Fibroblast of peridontal ligament (primary cell): ENCODE data around the gene FGF14.

ENCODE experiments used
- DNase-seq: peaks from one replicate; pipeline ENCODE4 v3.0.0-alpha.2; 2010; ENCODE audit errors: extremely low read depth

Gene FGF14

DNA sequence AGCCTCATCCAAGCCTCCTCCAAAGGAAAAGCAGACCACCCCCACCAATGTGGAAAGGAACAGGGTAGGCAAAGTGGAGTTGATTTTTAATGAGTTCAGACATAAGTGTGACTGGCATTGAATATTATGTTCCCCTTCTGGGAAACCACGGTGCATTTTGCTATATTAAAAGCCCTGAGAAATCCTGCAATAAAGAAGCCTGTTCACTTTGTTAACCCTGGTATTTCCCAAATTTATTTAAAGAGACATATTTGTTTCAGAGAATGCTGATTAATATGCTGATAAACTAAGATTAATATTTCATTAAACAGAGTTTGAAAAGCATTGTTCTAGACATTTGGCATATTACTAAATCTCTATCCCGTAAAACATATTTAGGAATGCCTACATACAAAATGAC is 151.4 kb downstream of the FGF14 start:
- DNase-seq: no peak

GRCh38 chr13:102244607-102245227 is 157.1 kb downstream of the FGF14 start:
- DNase-seq: no peak

- no peak for DNase-seq
Measured at GRCh38 chr13:102240110-102240509, 161.7 kb downstream of the FGF14 start.

- DNase-seq: no peak
Measured at GRCh38 chr13:102237230-102237629, 164.6 kb downstream of the FGF14 start.

- no peak for DNase-seq
Measured at GRCh38 chr13:102236830-102237229, 165.0 kb downstream of the FGF14 start.

- DNase-seq: no peak
Measured at GRCh38 chr13:102236341-102236740, 165.5 kb downstream of the FGF14 start.

- no peak for DNase-seq
Measured at GRCh38 chr13:102235689-102236088, 166.2 kb downstream of the FGF14 start.

- DNase-seq: no peak
Measured at GRCh38 chr13:102234618-102235017, 167.2 kb downstream of the FGF14 start.

DNA sequence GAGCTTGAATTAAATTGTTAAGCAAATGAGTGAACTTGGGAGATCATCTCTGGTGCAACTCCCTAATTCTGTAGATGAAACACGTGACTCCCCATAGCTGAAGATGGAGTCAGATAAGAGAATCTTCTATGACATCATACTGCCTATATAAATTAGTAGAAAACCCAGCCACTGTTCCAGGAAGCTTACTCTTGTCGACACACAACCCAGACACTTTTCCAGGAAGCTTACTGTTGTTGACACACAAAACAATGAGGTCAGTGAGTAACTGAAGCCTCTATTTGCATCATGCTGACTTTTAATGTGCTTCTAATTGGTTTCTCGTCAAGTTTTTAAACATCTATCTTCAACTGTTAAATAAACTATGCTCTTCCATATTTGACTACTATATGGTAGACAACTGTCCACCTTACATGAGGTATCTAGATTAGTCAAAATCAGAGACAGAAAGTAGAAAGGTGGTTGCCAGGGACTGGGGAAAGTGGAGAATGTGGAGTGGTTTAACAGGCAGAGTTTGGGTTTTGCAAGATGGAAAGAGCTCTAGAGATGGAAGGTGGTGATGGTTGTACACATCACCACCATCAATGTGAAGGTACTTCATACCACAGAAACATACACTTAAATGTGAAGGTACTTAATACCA is 168.2 kb downstream of the FGF14 start:
- DNase-seq: no peak

GRCh38 chr13:102231479-102231878 is 170.4 kb downstream of the FGF14 start:
- no peak for DNase-seq

DNA sequence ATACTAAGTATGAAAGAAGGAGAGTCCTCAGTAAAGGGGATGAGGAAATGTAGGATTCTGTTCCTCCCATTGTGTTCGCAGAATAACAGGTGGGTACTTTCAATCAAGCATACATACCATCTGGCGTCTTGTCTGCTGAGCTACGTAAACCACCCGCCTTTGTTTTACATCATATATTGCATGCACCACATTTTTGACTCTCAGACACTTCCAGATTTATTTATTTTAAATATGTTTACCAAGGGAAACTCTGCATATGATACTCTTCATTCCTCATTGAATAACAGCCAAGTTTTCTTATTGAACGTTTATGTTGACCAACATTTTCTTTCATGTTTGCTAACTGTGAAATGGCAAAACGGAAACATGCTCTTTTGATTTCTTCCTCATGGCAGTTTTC is 174.1 kb downstream of the FGF14 start:
- DNase-seq: no peak

DNA sequence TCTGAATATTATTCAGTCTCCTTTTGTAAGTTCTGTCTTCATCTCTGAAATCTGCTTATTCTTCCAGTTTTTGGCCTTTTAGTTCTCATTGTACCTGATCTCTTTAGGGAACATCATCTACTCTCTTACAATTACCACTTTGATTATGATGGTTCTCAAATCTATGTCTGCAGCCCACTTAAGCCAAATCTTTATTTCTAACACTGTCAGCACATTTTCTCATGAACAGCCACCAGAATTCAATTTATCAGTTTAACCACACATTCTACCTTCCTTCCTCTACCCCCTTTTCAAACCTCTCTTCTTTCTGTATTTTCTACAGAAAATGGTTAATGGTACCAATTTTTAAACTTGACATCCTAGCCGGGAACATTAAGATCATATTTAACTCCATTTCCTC is 175.3 kb downstream of the FGF14 start:
- no peak for DNase-seq

GRCh38 chr13:102225892-102226291 is 176.0 kb downstream of the FGF14 start:
- no peak for DNase-seq

GRCh38 chr13:102220681-102221228 is 181.1 kb downstream of the FGF14 start:
- DNase-seq: no peak

GRCh38 chr13:102214956-102215355 is 186.9 kb downstream of the FGF14 start:
- no peak for DNase-seq

- no peak for DNase-seq
Measured at GRCh38 chr13:102212729-102213128, 189.1 kb downstream of the FGF14 start.

DNA sequence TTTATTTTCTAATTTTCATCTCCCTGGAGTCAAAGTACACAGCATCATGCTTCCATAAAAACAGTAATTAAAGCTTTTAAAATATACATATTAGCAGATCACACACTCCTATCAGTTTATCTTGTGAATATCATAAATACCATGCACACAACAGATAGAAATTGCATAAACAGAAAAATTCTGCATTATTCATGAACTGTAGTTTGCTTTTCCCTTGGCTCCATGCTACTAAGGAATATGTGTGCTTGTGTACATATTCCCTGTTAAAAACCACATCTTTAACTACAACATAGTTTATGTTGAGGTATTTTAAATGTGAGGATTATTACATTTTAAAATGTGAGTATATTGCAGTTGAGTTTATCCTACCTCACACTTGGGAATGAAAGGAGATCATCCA is 193.5 kb downstream of the FGF14 start:
- DNase-seq: no peak

- no peak for DNase-seq
Measured at GRCh38 chr13:102207680-102208342, 194.0 kb downstream of the FGF14 start.

DNA sequence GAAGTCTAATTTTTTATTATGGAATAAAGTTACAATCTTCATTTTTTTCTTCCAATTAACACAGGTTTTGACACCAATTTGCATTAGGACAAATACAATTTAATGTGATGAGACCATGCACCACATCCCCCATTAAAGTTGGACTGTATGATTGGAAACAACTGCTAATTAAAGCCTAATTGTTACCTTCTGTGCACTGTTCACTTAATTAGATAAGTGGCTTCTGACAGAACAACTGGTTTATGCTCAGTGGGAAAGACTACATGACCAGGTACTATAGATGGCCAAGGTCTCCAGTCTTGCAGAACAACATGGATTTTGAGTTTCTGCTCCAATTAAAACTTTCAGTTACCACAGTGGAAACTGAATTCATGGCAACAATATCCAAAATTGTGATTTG is 198.1 kb downstream of the FGF14 start:
- DNase-seq: no peak

DNA sequence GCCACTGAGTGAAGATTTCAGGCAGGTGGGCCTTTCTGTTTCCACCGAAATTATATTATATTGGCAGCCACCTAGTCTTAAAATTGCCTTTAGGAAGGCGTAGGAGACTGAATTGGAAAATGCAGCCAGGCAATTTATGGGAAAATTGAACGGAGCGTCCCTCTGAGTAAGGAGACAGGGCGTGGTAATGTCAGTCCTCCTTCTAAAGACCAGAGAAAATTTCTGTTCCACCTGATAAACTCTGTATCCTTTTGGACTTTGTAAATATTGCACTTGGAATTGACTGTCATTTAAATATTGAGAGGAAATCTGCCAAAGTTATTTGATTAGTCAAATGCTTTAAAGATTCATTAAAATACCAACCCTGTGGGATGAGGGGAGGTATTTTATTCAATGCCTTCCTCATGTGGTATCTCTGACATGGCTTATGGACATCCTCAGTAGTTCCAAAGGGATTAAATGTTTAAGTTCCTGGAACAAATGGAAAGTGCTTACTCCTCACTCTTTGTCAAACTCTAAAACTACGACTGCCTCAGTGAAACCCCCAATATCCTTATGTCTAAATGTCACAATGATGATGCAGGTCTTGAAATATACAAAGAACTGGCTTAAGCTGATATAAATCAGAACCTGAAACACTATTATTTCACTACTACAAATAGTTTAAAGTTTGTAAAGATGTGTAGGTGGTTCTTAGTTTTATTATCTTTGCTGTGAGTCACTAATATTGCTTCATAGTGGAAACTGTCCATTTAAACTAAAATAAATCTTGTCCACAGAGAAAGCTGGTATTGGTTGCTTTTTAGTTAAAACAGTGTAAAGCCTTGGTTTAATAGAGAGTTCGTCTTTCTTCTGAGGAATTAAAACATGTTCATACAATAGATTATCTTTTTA is 203.2 kb downstream of the FGF14 start:
- DNase-seq: no peak

- DNase-seq: no peak
Measured at GRCh38 chr13:102197193-102197592, 204.7 kb downstream of the FGF14 start.
